ENCODE results near the gene FMNL2. TPM values are rescaled to one million over a fixed set of nuclear protein-coding genes. Genes with fewer than 3 reads are reported as not detected.

FMNL2 gene
- total and polyA plus RNA-seq, 12 donors: 3.3 to 16.0 (median 4.5) TPM

- Histone ChIP-seq H3K4me3 (no peak overlapping the region), H3K27me3 (no peaks in the 10 kb centered on the region), H3K27ac (peak overlapping the region in 3 of 10 donors; percentile 2 to 38 (median 24)), H3K4me1 (peaks cover 0 to 15% (median 8%) of the 10 kb centered on the region in 9 donors), H3K36me3 (no peaks in the 10 kb centered on the region), H3K9me3 (no peaks in the 10 kb centered on the region)
- TF ChIP-seq CTCF (IDR thresholded peaks at IDR 0.05): no peak
- intact Hi-C loops (cut with DNase I): no loop called here
- DNase-seq: no peak
- WGBS, 2 donors: 70 to 80% methylated on average over 2 of the region's 2 CpGs
- ATAC-seq: no peak
Observed at GRCh38 chr2:152355409-152355831, 20.4 kb downstream of the FMNL2 start.

GRCh38 chr2:152359573-152360363 is 24.8 kb downstream of the FMNL2 start:
- no peaks in the 10 kb centered on the region for H3K27me3 ChIP-seq
- no peaks in the 10 kb centered on the region for H3K9me3 ChIP-seq
- peaks cover 0 to 10% (median 5%) of the 10 kb centered on the region in 9 donors for H3K4me1 ChIP-seq
- peak overlapping the region in 1 of 10 donors; percentile 26 for H3K27ac ChIP-seq
- no peaks in the 10 kb centered on the region for H3K36me3 ChIP-seq
- peak in 3 of 8 donors; percentile 55 to 67 (median 56) for ATAC-seq
- 83 to 92% methylated on average over 6 of the region's 6 CpGs for WGBS, 2 donors
- intact Hi-C loops (cut with DNase I): no loop called here
- DNase-seq: no peak
- H3K4me3 ChIP-seq: no peak overlapping the region
- no peak for TF ChIP-seq CTCF (IDR thresholded peaks at IDR 0.05)

GRCh38 chr2:152363936-152364335 is 29.0 kb downstream of the FMNL2 start:
- WGBS, 2 donors: 81 to 91% methylated on average over 1 of the region's 1 CpG
- intact Hi-C loops (cut with DNase I): no loop called here
- Histone ChIP-seq H3K4me3 (no peak overlapping the region), H3K9me3 (no peaks in the 10 kb centered on the region), H3K36me3 (no peaks in the 10 kb centered on the region), H3K27me3 (no peaks in the 10 kb centered on the region), H3K27ac (no peak overlapping the region), H3K4me1 (peaks cover 0 to 1% (median 0%) of the 10 kb centered on the region in 9 donors)
- no peak for TF ChIP-seq CTCF (IDR thresholded peaks at IDR 0.05)
- DNase-seq: no peak
- no peak for ATAC-seq

- 85 to 90% methylated on average over 9 of the region's 9 CpGs for WGBS, 2 donors
- intact Hi-C loops (cut with DNase I): no loop called here
- H3K27ac ChIP-seq: no peak overlapping the region
- no peaks in the 10 kb centered on the region for H3K36me3 ChIP-seq
- TF ChIP-seq CTCF (IDR thresholded peaks at IDR 0.05): no peak
- ATAC-seq (no peak), DNase-seq (no peak)
- H3K4me1 ChIP-seq: peaks cover 0 to 9% (median 0%) of the 10 kb centered on the region in 9 donors
- no peak overlapping the region for H3K4me3 ChIP-seq
- no peaks in the 10 kb centered on the region for H3K9me3 ChIP-seq
- H3K27me3 ChIP-seq: no peaks in the 10 kb centered on the region
Observed at GRCh38 chr2:152367547-152368390, 32.8 kb downstream of the FMNL2 start.
